ENCODE data around the gene ZNF518A. TPM values are rescaled to one million over a fixed set of nuclear protein-coding genes. Genes with fewer than 3 reads are reported as not detected.
A peak's percentile ranks its signal among the peaks of the same experiment; 100 is the strongest.

Gene ZNF518A
- total and polyA plus RNA-seq, 2 of the 13 experiments (the other 11 are each of a cell fraction or from before 2014, with no cell fraction given): 21.7 to 37.1 TPM

DNA sequence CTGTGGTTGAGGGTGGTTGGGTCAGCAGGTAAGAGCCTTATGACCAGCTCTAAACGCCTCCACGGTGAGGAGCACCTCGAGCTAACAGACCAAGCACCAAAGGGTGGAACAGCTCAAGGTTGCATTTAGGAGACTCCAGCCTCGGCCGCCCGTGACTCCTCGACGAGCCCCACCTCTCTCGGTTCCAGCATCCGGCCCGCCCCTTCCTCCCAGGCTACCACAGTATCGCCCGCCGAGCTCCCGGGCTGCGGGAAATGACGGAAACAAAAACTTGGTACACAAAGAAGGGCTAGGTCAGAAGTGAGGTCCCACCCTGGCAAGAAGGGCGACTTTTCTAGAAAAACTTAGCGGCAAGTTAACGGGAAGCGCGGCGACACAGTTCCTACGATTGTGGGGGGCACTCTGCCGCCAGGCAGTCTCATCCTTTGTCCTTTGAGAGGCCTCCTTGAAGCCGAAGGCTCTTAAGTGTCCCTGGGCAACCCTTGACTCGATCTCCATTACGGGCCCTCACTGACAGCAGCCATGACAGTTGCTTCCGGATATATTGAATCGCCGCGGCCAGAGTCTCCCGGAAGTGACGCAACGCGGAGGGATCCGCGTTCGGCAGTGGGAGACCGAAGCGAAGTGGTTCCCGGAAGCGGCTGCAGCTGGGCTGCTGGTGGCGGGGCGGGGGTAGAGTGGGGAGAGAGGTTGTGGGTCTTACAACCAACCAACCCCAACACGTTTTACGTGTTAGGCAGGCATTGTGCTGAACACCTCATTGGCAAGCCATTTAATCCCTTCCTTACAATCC lies 40.2 kb upstream of the ZNF518A start:
- H3K36me3 ChIP-seq (replicated peaks in 1 of 2; ENCODE audit: control insufficient read depth in 1 of 2, insufficient read depth in 2 of 2, low read length in 2 of 2): no peaks in the 10 kb centered on the region
- TSS peak; percentile 72 for BruUV-seq (replicated peaks)
- H3K79me2 ChIP-seq (ENCODE audit: insufficient read depth, low read length): no peaks in the 10 kb centered on the region
- ATAC-seq (peak; percentile 89), DNase-seq (ENCODE audit: low spot score) (peak; percentile 93), FAIRE-seq (peak; percentile 68)
- ChIA-PET POLR2A (interaction anchor here (0.8 to 3.3 kb wide), 16 partner anchors 8 to 140 kb away, joined by 3 to 325 read pairs (median 4); partner anchors contain the start of genes CCNJ and ZNF518A), CTCF (ENCODE audit: low intra/inter-chr PET ratio, low total read pairs) (no interaction called here)
- peak overlapping the region; percentile 92 for H3K4me2 ChIP-seq (ENCODE audit: low read depth, low read length)
- in situ Hi-C loops (cut with HindIII; ENCODE audit: extremely low pct_ligation_motif_present, low pct_unique_long_range_greater_than_20kb) (loop anchor here (5.0 kb wide), 1 partner anchor 37 kb away; no protein-coding TSS in a partner anchor), intact Hi-C loops (cut with micrococcal nuclease; ENCODE audit: unreplicated experiment) (loop anchor here (1.0 to 5.0 kb wide), 2 partner anchors 40 to 43 kb away; partner anchors contain the start of gene ZNF518A)
- H4K20me1 ChIP-seq (ENCODE audit: insufficient read depth, low read length): no peaks in the 10 kb centered on the region
- peak overlapping the region; percentile 60 to 90 (median 88) for H3K4me3 ChIP-seq (replicated peaks in 1 of 3; ENCODE audit: insufficient read depth in 1 of 3, low read depth in 2 of 3, low read length in 3 of 3)
- no peaks in the 10 kb centered on the region for H3K9me3 ChIP-seq (ENCODE audit: low read length)
- WGBS (ENCODE audit: low lambda C conversion rate): 2% methylated on average over 29 of the region's 47 CpGs
- no peaks in the 10 kb centered on the region; a peak in 1 of 5 replicates for H3K27me3 ChIP-seq (ENCODE audit: control insufficient read depth in 1 of 2, insufficient read depth in 2 of 2, low read length in 2 of 2)
- no peak overlapping the region for H2AFZ ChIP-seq (ENCODE audit: low read length)
- peak overlapping the region; percentile 100 for H3K27ac ChIP-seq (ENCODE audit: extremely low read length, insufficient read depth, low read length)
- peak overlapping the region; percentile 92 for H3K9ac ChIP-seq (ENCODE audit: insufficient read depth, low read depth, low read length)
- peaks cover 60% of the 10 kb centered on the region for H3K4me1 ChIP-seq (ENCODE audit: insufficient read depth, low read length)
- TF ChIP-seq SSRP1 (CRISPR knock-in tag; IDR thresholded peaks at IDR 0.05) (0 out of 2 replicates have a peak, but pooled peaks have one; percentile 41), RORA (CRISPR knock-in tag; IDR thresholded peaks at IDR 0.05) (no peak), NFYB (CRISPR knock-in tag; IDR thresholded peaks at IDR 0.05) (no peak; the same call in 1 of the 2 replicates), ZNF777 (CRISPR knock-in tag; IDR thresholded peaks at IDR 0.05) (no peak; the same call in 1 of the 2 replicates), GTF3A (CRISPR knock-in tag; conservative IDR thresholded peaks at IDR 0.05) (no peak), ZNF773 (CRISPR knock-in tag; IDR thresholded peaks at IDR 0.05; ENCODE audit: borderline replicate concordance) (peak; percentile 55; the same call in 1 of the 2 replicates), HOXA7 (CRISPR knock-in tag; IDR thresholded peaks at IDR 0.05) (no peak; the same call in 1 of the 2 replicates), ZNF263 (CRISPR knock-in tag; IDR thresholded peaks at IDR 0.05) (peak; percentile 66), SOX5 (CRISPR knock-in tag; IDR thresholded peaks at IDR 0.05; ENCODE audit: borderline replicate concordance) (peak; percentile 16; the same call in 1 of the 2 replicates), RARA (CRISPR knock-in tag; IDR thresholded peaks at IDR 0.05) (peak; percentile 26; the same call in 1 of the 2 replicates), ZNF580 (CRISPR knock-in tag; IDR thresholded peaks at IDR 0.05; ENCODE audit: borderline replicate concordance, low read depth) (peak; percentile 66; the same call in 1 of the 2 replicates), ZNF704 (CRISPR knock-in tag; IDR thresholded peaks at IDR 0.05; ENCODE audit: borderline replicate concordance) (peak; percentile 68; the same call in 1 of the 2 replicates), KAT8 (CRISPR knock-in tag; IDR thresholded peaks at IDR 0.05) (peak; percentile 99), GATAD1 (CRISPR knock-in tag; IDR thresholded peaks at IDR 0.05) (peak; percentile 93)
- TF ChIP-seq, protein P1, sequence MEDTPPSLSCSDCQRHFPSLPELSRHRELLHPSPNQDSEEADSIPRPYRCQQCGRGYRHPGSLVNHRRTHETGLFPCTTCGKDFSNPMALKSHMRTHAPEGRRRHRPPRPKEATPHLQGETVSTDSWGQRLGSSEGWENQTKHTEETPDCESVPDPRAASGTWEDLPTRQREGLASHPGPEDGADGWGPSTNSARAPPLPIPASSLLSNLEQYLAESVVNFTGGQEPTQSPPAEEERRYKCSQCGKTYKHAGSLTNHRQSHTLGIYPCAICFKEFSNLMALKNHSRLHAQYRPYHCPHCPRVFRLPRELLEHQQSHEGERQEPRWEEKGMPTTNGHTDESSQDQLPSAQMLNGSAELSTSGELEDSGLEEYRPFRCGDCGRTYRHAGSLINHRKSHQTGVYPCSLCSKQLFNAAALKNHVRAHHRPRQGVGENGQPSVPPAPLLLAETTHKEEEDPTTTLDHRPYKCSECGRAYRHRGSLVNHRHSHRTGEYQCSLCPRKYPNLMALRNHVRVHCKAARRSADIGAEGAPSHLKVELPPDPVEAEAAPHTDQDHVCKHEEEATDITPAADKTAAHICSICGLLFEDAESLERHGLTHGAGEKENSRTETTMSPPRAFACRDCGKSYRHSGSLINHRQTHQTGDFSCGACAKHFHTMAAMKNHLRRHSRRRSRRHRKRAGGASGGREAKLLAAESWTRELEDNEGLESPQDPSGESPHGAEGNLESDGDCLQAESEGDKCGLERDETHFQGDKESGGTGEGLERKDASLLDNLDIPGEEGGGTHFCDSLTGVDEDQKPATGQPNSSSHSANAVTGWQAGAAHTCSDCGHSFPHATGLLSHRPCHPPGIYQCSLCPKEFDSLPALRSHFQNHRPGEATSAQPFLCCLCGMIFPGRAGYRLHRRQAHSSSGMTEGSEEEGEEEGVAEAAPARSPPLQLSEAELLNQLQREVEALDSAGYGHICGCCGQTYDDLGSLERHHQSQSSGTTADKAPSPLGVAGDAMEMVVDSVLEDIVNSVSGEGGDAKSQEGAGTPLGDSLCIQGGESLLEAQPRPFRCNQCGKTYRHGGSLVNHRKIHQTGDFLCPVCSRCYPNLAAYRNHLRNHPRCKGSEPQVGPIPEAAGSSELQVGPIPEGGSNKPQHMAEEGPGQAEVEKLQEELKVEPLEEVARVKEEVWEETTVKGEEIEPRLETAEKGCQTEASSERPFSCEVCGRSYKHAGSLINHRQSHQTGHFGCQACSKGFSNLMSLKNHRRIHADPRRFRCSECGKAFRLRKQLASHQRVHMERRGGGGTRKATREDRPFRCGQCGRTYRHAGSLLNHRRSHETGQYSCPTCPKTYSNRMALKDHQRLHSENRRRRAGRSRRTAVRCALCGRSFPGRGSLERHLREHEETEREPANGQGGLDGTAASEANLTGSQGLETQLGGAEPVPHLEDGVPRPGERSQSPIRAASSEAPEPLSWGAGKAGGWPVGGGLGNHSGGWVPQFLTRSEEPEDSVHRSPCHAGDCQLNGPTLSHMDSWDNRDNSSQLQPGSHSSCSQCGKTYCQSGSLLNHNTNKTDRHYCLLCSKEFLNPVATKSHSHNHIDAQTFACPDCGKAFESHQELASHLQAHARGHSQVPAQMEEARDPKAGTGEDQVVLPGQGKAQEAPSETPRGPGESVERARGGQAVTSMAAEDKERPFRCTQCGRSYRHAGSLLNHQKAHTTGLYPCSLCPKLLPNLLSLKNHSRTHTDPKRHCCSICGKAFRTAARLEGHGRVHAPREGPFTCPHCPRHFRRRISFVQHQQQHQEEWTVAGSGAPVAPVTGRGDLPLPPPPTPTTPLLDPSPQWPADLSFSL (CRISPR knock-in tag; IDR thresholded peaks at IDR 0.05): peak; percentile 69; the same call in 1 of the 2 replicates
